Keratinocyte (primary cell): ENCODE measurements around the gene ZNF236. TPM values are rescaled to one million over a fixed set of nuclear protein-coding genes. Genes with fewer than 3 reads are reported as not detected.

Experiments
- DNase-seq: peaks from one replicate; pipeline ENCODE4 v3.0.0-alpha.2; 2011; ENCODE audit warnings: low read depth, missing footprints, low spot score
- FAIRE-seq: peaks from 2 replicates; lab custom pipeline; 2011; peaks lifted over from hg19 to GRCh38; lab: Jason Lieb, UNC
- H2AFZ ChIP-seq: 2 replicates; pipeline ENCODE4 v1.6.0; 2012; ENCODE audit warnings: low read length, control low read depth, inconsistent platforms; ENCODE audit not compliant: control insufficient read depth
- H3K27ac ChIP-seq: 2 replicates; pipeline ENCODE4 v1.5.1; 2011; ENCODE audit warnings: low read length; ENCODE audit not compliant: control insufficient read depth, insufficient read depth
- H3K27me3 ChIP-seq: 3 replicates; pipeline ENCODE4 v1.6.0; 2011; ENCODE audit warnings: low read length; ENCODE audit not compliant: control insufficient read depth, insufficient read depth; ENCODE audit errors: extremely low read depth
- H3K36me3 ChIP-seq, 2 experiments: 2 replicates in 1 of 2; 3 replicates in 1 of 2; pipeline ENCODE4 v1.5.1; 2011; ENCODE audit warnings: low read length in 2 of 2, mild to moderate bottlenecking in 1 of 2; ENCODE audit not compliant: control insufficient read depth in 2 of 2, insufficient read depth in 2 of 2; ENCODE audit errors: extremely low read depth in 1 of 2
- H3K4me1 ChIP-seq: 3 replicates; pipeline ENCODE4 v1.5.1; 2011; ENCODE audit warnings: low read length; ENCODE audit not compliant: control insufficient read depth, insufficient read depth; ENCODE audit errors: extremely low read depth
- H3K4me2 ChIP-seq: 3 replicates; pipeline ENCODE4 v1.6.0; 2011; ENCODE audit warnings: low read depth, low read length; ENCODE audit not compliant: control insufficient read depth, insufficient read depth; ENCODE audit errors: extremely low read depth
- H3K4me3 ChIP-seq, 3 experiments: fragments of 200-600 bp in 1 of 3; sonication (generic) in 1 of 3; 2 replicates in 2 of 3; 3 replicates in 1 of 3; pipeline ENCODE4 v1.5.1; 2011 to 2016; ENCODE audit warnings: low read length in 3 of 3, mild to moderate bottlenecking in 3 of 3, control low read depth in 2 of 3, inconsistent platforms in 1 of 3, low read depth in 1 of 3, mixed read lengths in 1 of 3, mixed run types in 1 of 3, moderate library complexity in 1 of 3; ENCODE audit not compliant: control insufficient read depth in 2 of 3, insufficient read depth in 2 of 3; ENCODE audit errors: extremely low read depth in 1 of 3
- H3K79me2 ChIP-seq: 2 replicates; pipeline ENCODE4 v1.6.0; 2012; ENCODE audit warnings: low read length; ENCODE audit not compliant: control insufficient read depth, insufficient read depth
- H3K9ac ChIP-seq: 3 replicates; pipeline ENCODE4 v1.6.0; 2011; ENCODE audit warnings: low read length; ENCODE audit not compliant: control insufficient read depth, insufficient read depth; ENCODE audit errors: extremely low read depth
- H3K9me1 ChIP-seq: 3 replicates; pipeline ENCODE4 v1.6.0; 2011; ENCODE audit warnings: low read length; ENCODE audit not compliant: control insufficient read depth, insufficient read depth; ENCODE audit errors: extremely low read depth
- H3K9me3 ChIP-seq: 2 replicates; pipeline ENCODE4 v1.5.1; 2012; ENCODE audit warnings: low read depth, low read length; ENCODE audit not compliant: control insufficient read depth
- H4K20me1 ChIP-seq: 3 replicates; pipeline ENCODE4 v1.6.0; 2011; ENCODE audit warnings: low read length; ENCODE audit not compliant: control insufficient read depth, insufficient read depth; ENCODE audit errors: extremely low read depth
- CTCF ChIP-seq, 3 experiments: IDR thresholded peaks in 1 of 3; conservative IDR thresholded peaks in 1 of 3; optimal IDR thresholded peaks in 1 of 3; 2 replicates in 2 of 3; 3 replicates in 1 of 3; pipeline versions ENCODE3 to v1.5.1; 2011; ENCODE audit warnings: low read length in 3 of 3, mild to moderate bottlenecking in 3 of 3, moderate library complexity in 2 of 3, control low read depth in 1 of 3, inconsistent platforms in 1 of 3; ENCODE audit not compliant: insufficient read depth in 2 of 3; ENCODE audit errors: extremely low read depth in 1 of 3
- EZH2 ChIP-seq: IDR thresholded peaks from one replicate; pipeline ENCODE4 v1.6.1; 2012; ENCODE audit warnings: inconsistent platforms, mild to moderate bottlenecking, low read length, moderate library complexity
- dilution Hi-C: fragments of 300-500 bp; cut with MboI; formaldehyde crosslinking; loops from one replicate; pipeline ENCODE4 v1.7.0; 2020; ENCODE audit warnings: low sequenced_read_pairs; ENCODE audit not compliant: extremely low pct_ligation_motif_present
- polyA plus RNA-seq, 5 experiments: library from polyadenylated mRNA; depleted of rRNA in 3 of 5; stranded (reverse) in 3 of 5; stranded (forward) in 1 of 5; unstranded in 1 of 5; fragments of >200 nt; gene quantifications; 1 replicate in 1 of 5; 2 replicates in 3 of 5; 3 replicates in 1 of 5; pipeline versions ENCODE4 v1.2.1 to v1.2.3, GENCODE V29; 2011 to 2012; ENCODE audit warnings: missing spikeins in 2 of 5, low read depth in 1 of 5, low replicate concordance in 1 of 5

The ZNF236 gene
- polyA plus RNA-seq, 1 donor (not counting 4 experiments of a cell fraction or from before 2014, with no cell fraction given), result 4.5 TPM

GRCh38 chr18:76948345-76948744, 126.0 kb downstream of the ZNF236 start:
- FAIRE-seq, result no peak
- dilution Hi-C loops, result no loop called here

GRCh38 chr18:76951456-76952247, 129.3 kb downstream of the ZNF236 start:
- Histone ChIP-seq H3K4me1 (no peaks in the 10 kb centered on the region), H3K79me2 (no peaks in the 10 kb centered on the region), H3K27me3 (no peaks in the 10 kb centered on the region), H3K9me1 (no peaks in the 10 kb centered on the region), H3K9me3 (no peaks in the 10 kb centered on the region), H3K4me2 (no peak overlapping the region), H3K4me3 (no peak overlapping the region), H2AFZ (no peak overlapping the region), H3K9ac (no peak overlapping the region), H4K20me1 (no peaks in the 10 kb centered on the region), H3K36me3 (peaks cover 13% of the 10 kb centered on the region in 2 experiments), H3K27ac (no peak overlapping the region)
- dilution Hi-C loops, result no loop called here
- DNase-seq (no peak), FAIRE-seq (no peak)
- TF ChIP-seq CTCF (optimal IDR thresholded peaks at IDR 0.05 in 1 of 3, IDR thresholded peaks at IDR 0.05 in 1 of 3, conservative IDR thresholded peaks at IDR 0.05 in 1 of 3; ENCODE audit: extremely low read depth in 1 of 3, insufficient read depth in 2 of 3, low read length in 3 of 3), result no peak
- TF ChIP-seq EZH2, result no peak

More at GRCh38 chr18:76948345-76948744, 126.0 kb downstream of the ZNF236 start:
- Histone ChIP-seq H3K4me3 (no peak overlapping the region), H3K9me3 (no peaks in the 10 kb centered on the region), H3K4me2 (no peak overlapping the region), H4K20me1 (no peaks in the 10 kb centered on the region), H3K9ac (no peak overlapping the region), H3K27ac (no peak overlapping the region), H3K4me1 (no peaks in the 10 kb centered on the region), H2AFZ (no peak overlapping the region), H3K79me2 (no peaks in the 10 kb centered on the region), H3K9me1 (no peaks in the 10 kb centered on the region), H3K36me3 (peaks cover 9 to 15% of the 10 kb centered on the region in 2 experiments), H3K27me3 (no peaks in the 10 kb centered on the region)
- no peak for DNase-seq
- TF ChIP-seq EZH2, result no peak
- TF ChIP-seq CTCF (optimal IDR thresholded peaks at IDR 0.05 in 1 of 3, IDR thresholded peaks at IDR 0.05 in 1 of 3, conservative IDR thresholded peaks at IDR 0.05 in 1 of 3; ENCODE audit: extremely low read depth in 1 of 3, insufficient read depth in 2 of 3, low read length in 3 of 3), result no peak
